ENCODE data around the gene HCN1. TPM values are rescaled to one million over a fixed set of nuclear protein-coding genes. Genes with fewer than 3 reads are reported as not detected.

The HCN1 gene
- total and polyA plus RNA-seq, 10 donors = not detected

DNA sequence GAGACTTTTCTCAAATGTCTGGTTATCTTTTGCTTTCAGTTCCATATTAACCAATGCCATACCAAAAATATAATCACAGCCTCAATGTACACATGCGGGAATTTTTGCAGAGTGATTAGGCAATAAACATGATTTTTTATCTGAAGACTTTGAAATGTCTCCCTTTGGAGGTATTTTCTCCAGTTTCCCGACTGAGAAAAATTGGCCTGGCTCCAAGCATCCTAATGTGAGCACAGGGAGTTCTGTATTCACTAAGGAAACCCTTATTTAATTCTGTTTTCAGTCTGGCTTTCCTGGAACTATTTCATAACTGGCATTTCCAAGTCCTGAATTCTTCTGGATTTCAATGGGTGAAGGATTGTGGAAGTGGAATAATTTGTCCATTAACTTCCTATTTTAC lies 8.5 kb downstream of the HCN1 start:
- H3K27ac ChIP-seq = no peak overlapping the region
- no peaks in the 10 kb centered on the region for H3K36me3 ChIP-seq
- intact Hi-C loops (cut with DNase I; ENCODE audit: low total_unique reads) = no loop called here
- no peaks in the 10 kb centered on the region for H3K4me1 ChIP-seq
- DNase-seq = no peak
- peaks cover 0 to 6% (median 0%) of the 10 kb centered on the region in 8 donors for H3K9me3 ChIP-seq
- H3K27me3 ChIP-seq (replicated peaks in 1 of 7) = no peaks in the 10 kb centered on the region
- H3K4me3 ChIP-seq = no peak overlapping the region
- WGBS, 5 donors = 57 to 74% (median 59%) methylated on average over 2 of the region's 2 CpGs
- TF ChIP-seq, protein P1, sequence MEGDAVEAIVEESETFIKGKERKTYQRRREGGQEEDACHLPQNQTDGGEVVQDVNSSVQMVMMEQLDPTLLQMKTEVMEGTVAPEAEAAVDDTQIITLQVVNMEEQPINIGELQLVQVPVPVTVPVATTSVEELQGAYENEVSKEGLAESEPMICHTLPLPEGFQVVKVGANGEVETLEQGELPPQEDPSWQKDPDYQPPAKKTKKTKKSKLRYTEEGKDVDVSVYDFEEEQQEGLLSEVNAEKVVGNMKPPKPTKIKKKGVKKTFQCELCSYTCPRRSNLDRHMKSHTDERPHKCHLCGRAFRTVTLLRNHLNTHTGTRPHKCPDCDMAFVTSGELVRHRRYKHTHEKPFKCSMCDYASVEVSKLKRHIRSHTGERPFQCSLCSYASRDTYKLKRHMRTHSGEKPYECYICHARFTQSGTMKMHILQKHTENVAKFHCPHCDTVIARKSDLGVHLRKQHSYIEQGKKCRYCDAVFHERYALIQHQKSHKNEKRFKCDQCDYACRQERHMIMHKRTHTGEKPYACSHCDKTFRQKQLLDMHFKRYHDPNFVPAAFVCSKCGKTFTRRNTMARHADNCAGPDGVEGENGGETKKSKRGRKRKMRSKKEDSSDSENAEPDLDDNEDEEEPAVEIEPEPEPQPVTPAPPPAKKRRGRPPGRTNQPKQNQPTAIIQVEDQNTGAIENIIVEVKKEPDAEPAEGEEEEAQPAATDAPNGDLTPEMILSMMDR (IDR thresholded peaks at IDR 0.05 in 8 of 11, conservative IDR thresholded peaks at IDR 0.05 in 3 of 11) = no peak
- no peak for TF ChIP-seq POLR2A (IDR thresholded peaks at IDR 0.05)
- no peak for TF ChIP-seq POLR2AphosphoS5 (IDR thresholded peaks at IDR 0.05)

DNA sequence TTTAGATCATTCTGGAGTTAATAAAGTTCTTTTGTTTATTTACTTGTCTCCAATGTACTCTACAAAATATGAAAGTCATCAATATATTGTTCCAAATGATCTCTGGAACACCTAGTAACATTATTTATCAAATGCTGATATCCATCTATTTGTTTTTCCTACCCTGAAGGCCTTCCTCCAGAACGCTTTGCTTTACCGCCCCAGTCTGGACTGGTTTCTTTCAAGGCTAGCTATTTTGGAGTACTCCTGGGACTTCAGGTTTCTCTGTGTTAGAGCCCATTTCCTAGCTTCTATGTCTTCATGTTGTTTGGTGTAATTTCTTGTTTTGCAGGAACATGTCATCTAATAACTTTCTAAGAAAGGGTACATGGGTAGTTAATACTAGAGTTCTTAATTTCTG lies 9.6 kb downstream of the HCN1 start:
- WGBS, 5 donors = 76 to 87% (median 78%) methylated on average over 2 of the region's 2 CpGs
- DNase-seq = no peak
- Histone ChIP-seq H3K4me1 (no peaks in the 10 kb centered on the region), H3K27ac (no peak overlapping the region), H3K4me3 (no peak overlapping the region), H3K9me3 (peaks cover 0 to 6% (median 0%) of the 10 kb centered on the region in 8 donors), H3K36me3 (no peaks in the 10 kb centered on the region), H3K27me3 (replicated peaks in 1 of 7) (no peaks in the 10 kb centered on the region)
- intact Hi-C loops (cut with DNase I; ENCODE audit: low total_unique reads) = no loop called here
- TF ChIP-seq, protein P1 (IDR thresholded peaks at IDR 0.05 in 8 of 11, conservative IDR thresholded peaks at IDR 0.05 in 3 of 11) = no peak
- no peak for TF ChIP-seq POLR2A (IDR thresholded peaks at IDR 0.05)
- no peak for TF ChIP-seq POLR2AphosphoS5 (IDR thresholded peaks at IDR 0.05)

DNA sequence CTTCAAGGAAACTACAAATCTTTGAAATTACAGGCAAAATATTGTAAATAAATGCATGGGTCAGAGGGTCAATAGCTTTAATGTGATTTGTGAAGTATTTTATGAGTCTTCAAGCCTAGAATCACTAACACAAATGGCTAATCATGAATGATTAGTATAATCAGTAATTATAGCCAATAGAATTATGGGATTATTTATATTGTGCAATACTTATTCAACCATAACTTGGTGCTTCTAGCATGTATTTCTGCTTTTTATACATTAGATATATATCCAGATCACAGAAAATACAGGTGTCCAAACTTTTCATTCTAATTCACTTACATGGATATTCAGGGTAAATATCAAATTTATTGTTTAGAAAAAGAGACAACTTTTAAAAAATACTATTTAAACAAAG lies 12.1 kb downstream of the HCN1 start:
- H3K4me3 ChIP-seq = no peak overlapping the region
- H3K27ac ChIP-seq = no peak overlapping the region
- TF ChIP-seq POLR2A (IDR thresholded peaks at IDR 0.05) (no peak), POLR2AphosphoS5 (IDR thresholded peaks at IDR 0.05) (no peak)
- TF ChIP-seq, protein P1 (IDR thresholded peaks at IDR 0.05 in 8 of 11, conservative IDR thresholded peaks at IDR 0.05 in 3 of 11) = no peak
- H3K36me3 ChIP-seq = no peaks in the 10 kb centered on the region
- no peak for DNase-seq
- intact Hi-C loops (cut with DNase I; ENCODE audit: low total_unique reads) = no loop called here
- H3K9me3 ChIP-seq = peaks cover 0 to 6% (median 0%) of the 10 kb centered on the region in 8 donors
- no peaks in the 10 kb centered on the region for H3K27me3 ChIP-seq (replicated peaks in 1 of 7)
- no peaks in the 10 kb centered on the region for H3K4me1 ChIP-seq

DNA sequence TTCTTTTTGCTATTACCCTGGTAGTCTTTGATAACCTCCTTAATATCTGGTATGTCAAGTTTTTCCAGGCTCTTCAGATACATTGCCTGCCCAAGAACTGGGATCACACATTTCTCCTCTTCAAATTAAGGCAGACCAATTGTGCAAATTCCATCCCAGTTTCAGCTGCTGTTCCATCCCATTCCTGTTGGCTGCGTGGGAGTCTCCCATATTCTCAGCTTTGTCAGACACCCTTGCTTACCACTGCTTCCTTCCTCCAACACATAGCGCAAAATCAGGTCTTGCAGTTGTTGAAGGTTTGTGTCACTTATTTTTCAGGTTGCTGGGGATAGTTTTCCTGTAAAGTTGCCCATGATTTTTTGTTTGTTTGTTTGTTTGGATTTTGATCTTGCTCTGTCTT lies 15.2 kb downstream of the HCN1 start:
- no peak for DNase-seq
- WGBS, 5 donors = 66 to 75% (median 72%) methylated on average over 2 of the region's 2 CpGs
- intact Hi-C loops (cut with DNase I; ENCODE audit: low total_unique reads) = no loop called here
- H3K4me3 ChIP-seq = no peak overlapping the region
- no peaks in the 10 kb centered on the region for H3K4me1 ChIP-seq
- peaks cover 0 to 6% (median 0%) of the 10 kb centered on the region in 8 donors for H3K9me3 ChIP-seq
- H3K36me3 ChIP-seq = no peaks in the 10 kb centered on the region
- TF ChIP-seq, protein P1 (IDR thresholded peaks at IDR 0.05 in 8 of 11, conservative IDR thresholded peaks at IDR 0.05 in 3 of 11) = no peak
- TF ChIP-seq POLR2AphosphoS5 (IDR thresholded peaks at IDR 0.05) = no peak
- no peak for TF ChIP-seq POLR2A (IDR thresholded peaks at IDR 0.05)
- H3K27me3 ChIP-seq (replicated peaks in 1 of 7) = no peaks in the 10 kb centered on the region
- no peak overlapping the region for H3K27ac ChIP-seq
